OCI-LY1 (cell line): ENCODE measurements around the gene CCL27.

Experiments used
- EZH2 ChIP-seq: fragments of 200-600 bp; sonication (generic), shearing (Covaris generic); IDR thresholded peaks from 2 replicates; pipeline ENCODE4 v1.8.0; 2017; ENCODE audit warnings: borderline replicate concordance, mixed run types, mild to moderate bottlenecking, antibody characterized with exemption, low read length, moderate library complexity, mixed read lengths
- TF ChIP-seq, protein P1 (sequence below): fragments of 200-600 bp; sonication (generic), shearing (Covaris generic); IDR thresholded peaks from 2 replicates; pipeline ENCODE4 v1.5.1; 2017; ENCODE audit warnings: mild to moderate bottlenecking, antibody characterized with exemption, low read length, moderate library complexity, mixed read lengths

- TF ChIP-seq, protein P1, sequence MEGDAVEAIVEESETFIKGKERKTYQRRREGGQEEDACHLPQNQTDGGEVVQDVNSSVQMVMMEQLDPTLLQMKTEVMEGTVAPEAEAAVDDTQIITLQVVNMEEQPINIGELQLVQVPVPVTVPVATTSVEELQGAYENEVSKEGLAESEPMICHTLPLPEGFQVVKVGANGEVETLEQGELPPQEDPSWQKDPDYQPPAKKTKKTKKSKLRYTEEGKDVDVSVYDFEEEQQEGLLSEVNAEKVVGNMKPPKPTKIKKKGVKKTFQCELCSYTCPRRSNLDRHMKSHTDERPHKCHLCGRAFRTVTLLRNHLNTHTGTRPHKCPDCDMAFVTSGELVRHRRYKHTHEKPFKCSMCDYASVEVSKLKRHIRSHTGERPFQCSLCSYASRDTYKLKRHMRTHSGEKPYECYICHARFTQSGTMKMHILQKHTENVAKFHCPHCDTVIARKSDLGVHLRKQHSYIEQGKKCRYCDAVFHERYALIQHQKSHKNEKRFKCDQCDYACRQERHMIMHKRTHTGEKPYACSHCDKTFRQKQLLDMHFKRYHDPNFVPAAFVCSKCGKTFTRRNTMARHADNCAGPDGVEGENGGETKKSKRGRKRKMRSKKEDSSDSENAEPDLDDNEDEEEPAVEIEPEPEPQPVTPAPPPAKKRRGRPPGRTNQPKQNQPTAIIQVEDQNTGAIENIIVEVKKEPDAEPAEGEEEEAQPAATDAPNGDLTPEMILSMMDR = no peak
- no peak for TF ChIP-seq EZH2
These were observed 14.8 kb downstream of the CCL27 start for GRCh38 chr9:34647651-34648050.
